HepG2 (cell line): ENCODE data around the gene IQGAP3.

Source experiments
- POLR2A ChIP-seq, 2 experiments: IDR thresholded peaks; 2 replicates each; pipeline ENCODE4 v1.6.1; 2011; ENCODE audit warnings: low read depth in 2 of 2, low read length in 2 of 2, mild to moderate bottlenecking in 1 of 2, moderate library complexity in 1 of 2; ENCODE audit not compliant: insufficient read depth in 1 of 2
- U2AF2 ChIP-seq: fragments of 200-400 bp; formaldehyde crosslinking; IDR thresholded peaks from 2 replicates; pipeline ENCODE4 v1.6.1; 2017; ENCODE audit warnings: low read depth, mild to moderate bottlenecking, low read length
- ZBTB7A ChIP-seq: sonication (generic); formaldehyde crosslinking; IDR thresholded peaks from 2 replicates; pipeline ENCODE4 v1.8.0; 2022; ENCODE audit warnings: mild to moderate bottlenecking, missing genetic modification reagents
- ZNF274 ChIP-seq: sonication (generic); formaldehyde crosslinking; IDR thresholded peaks from 2 replicates; pipeline ENCODE4 v1.5.1; 2020; ENCODE audit warnings: mild to moderate bottlenecking, missing genetic modification reagents

DNA sequence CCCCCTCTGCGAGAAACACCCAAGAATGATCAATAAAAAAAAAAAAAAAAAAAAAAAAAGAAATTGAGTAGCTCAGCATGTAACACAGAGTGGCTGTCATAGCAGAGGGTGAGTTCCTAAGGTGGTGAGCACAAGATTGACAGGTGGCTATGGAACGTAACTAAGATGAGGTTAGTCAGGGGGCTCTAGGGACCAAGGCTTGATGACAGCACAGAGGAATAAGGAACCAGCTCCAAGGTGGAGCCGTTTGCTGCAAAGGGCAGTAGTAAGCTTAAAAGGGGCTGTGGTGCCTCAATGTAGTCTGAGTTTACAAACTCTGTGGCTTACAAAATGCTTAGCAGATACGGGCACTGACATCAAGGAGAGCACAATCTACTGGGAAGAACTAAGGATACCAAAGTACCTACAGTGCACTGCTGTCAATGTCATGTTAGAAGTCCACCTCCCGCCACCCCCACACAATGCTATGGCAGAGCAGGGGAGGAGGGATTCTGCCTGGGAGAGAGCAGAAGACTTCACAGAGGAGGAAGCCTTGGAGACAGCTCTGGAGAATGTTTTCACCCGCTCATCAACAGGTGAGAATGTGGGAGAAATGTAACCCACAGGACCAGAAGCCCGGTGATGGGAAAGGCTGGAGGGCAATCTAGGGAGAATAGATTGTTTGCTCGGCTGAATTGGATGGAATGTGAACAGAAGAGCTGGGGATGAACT lies 13.1 kb downstream of the IQGAP3 start:
- TF ChIP-seq POLR2A (IDR thresholded peaks at IDR 0.05; ENCODE audit: insufficient read depth in 1 of 2, low read depth in 2 of 2, low read length in 2 of 2) (no peak), U2AF2 (no peak), ZNF274 (CRISPR knock-in tag) (no peak), ZBTB7A (CRISPR knock-in tag) (no peak)
